Esophagus squamous epithelium (tissue), 5 donors: ENCODE measurements around the gene UBE2O. TPM values are rescaled to one million over a fixed set of nuclear protein-coding genes. Genes with fewer than 3 reads are reported as not detected.

Source experiments
- DNase-seq: peaks from one replicate; lab custom pipeline; 2025; lab: John Stamatoyannopoulos, UW
- H3K27ac ChIP-seq, 4 donors: fragments of 200-600 bp; sonication (generic); one replicate each; pipeline ENCODE4 v1.5.1; 2016 to 2019; ENCODE audit warnings: mild to moderate bottlenecking in 1 of 4
- H3K27me3 ChIP-seq, 4 donors: fragments of 200-600 bp; sonication (generic); 1 replicate in 3 of 4; 2 replicates in 1 of 4; pipeline versions ENCODE4 v1.5.1 to v1.6.0; 2017 to 2021; ENCODE audit warnings: antibody characterized with exemption in 1 of 4
- H3K36me3 ChIP-seq, 3 donors: fragments of 200-600 bp; sonication (generic); one replicate each; pipeline ENCODE4 v1.5.1; 2016 to 2019
- H3K4me1 ChIP-seq, 3 donors: fragments of 200-600 bp; sonication (generic); one replicate each; pipeline ENCODE4 v1.5.1; 2017 to 2019
- H3K4me3 ChIP-seq, 4 donors: fragments of 200-600 bp; sonication (generic); 1 replicate in 3 of 4; 2 replicates in 1 of 4; pipeline ENCODE4 v1.5.1; 2016 to 2019; ENCODE audit warnings: mild to moderate bottlenecking in 2 of 4, moderate library complexity in 1 of 4
- H3K9me3 ChIP-seq, 3 donors: fragments of 200-600 bp; sonication (generic); one replicate each; pipeline ENCODE4 v1.5.1; 2016 to 2019
- CTCF ChIP-seq, 6 experiments: fragments of 450-650 bp in 4 of 6; fragments of 200-600 bp in 2 of 6; sonication (generic) in 2 of 6; IDR thresholded peaks; one replicate each; pipeline ENCODE4 v1.5.1; 2016 to 2019; ENCODE audit warnings: antibody characterized with exemption in 6 of 6, mild to moderate bottlenecking in 4 of 6, moderate library complexity in 4 of 6
- POLR2A ChIP-seq, 4 donors: fragments of 450-650 bp; IDR thresholded peaks; one replicate each; pipeline ENCODE4 v1.6.1; 2017; ENCODE audit warnings: antibody characterized with exemption in 4 of 4, mild to moderate bottlenecking in 4 of 4, moderate library complexity in 3 of 4
- WGBS, 2 donors: methylation state at CpG; one replicate each; pipeline ENCODE4 v1.1.5; 2018; 5-methylcytosine and 5-hydroxymethylcytosine counted together
- intact Hi-C: fragments of 100-400 bp; cut with DNase I; formaldehyde crosslinking; loops from one replicate; pipeline ENCODE4 v1.15.0; 2022
- total RNA-seq, 4 donors: library from RNA; depleted of rRNA; stranded (reverse); fragments of >200 nt; gene quantifications; one replicate each; pipeline ENCODE4 v1.1.0, GENCODE V29; 2016
- donor health status: DM: yes; HTN: yes; CAD: no.

The UBE2O gene
- total RNA-seq, 4 donors from 2014 or later = 11.9 to 19.8 (median 16.3) TPM

DNA sequence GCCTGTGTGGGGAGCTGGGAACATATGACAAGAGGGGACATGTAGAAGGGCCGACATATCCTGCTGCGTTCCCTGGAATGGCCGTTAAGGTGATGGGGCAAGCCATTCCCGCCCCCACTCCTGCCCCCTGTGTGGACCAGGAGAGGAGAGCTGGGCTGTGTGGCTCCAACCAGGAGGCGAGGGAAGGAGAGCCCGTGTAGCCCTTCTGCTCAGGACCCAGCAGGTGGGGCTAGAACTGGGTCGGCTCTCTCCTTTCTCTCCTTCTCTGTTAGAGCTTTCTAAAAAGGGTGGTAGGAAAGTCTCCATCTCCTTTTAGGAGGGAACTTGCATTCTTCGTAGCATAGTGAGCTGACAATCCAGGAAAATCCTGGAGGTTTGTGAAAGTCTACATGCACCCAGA is 55.8 kb downstream of the UBE2O start:
- WGBS, 2 donors = 100% methylated on average over 3 of the region's 8 CpGs; no CpG with 5 or more reads in 1 of the 2 donors

DNA sequence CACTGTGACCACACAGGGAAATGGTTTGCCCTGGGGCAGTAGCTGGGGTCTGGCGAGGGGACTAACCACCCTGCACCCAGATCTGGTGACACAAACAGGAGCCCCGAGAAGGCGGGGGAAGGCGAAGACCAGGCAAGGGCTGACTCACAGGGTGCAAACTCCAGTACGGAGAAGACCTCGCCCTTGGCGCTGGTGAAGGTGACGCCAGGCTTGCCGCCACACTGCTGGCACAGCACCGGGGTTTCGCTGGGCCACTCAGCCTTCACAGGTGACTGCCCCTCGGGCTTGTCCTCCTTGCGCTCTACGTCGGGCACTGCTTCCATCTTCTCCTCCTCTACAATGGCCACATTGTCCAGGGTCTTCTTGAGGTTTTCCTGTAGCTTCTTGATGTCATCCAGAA is 57.0 kb downstream of the UBE2O start:
- TF ChIP-seq POLR2A (IDR thresholded peaks at IDR 0.05) = no peak
- no peak for TF ChIP-seq CTCF (IDR thresholded peaks at IDR 0.05)
- no peak for DNase-seq
- Histone ChIP-seq H3K27me3 (no peaks in the 10 kb centered on the region), H3K4me1 (peaks cover 0 to 6% (median 0%) of the 10 kb centered on the region in 3 donors), H3K36me3 (peaks cover 32 to 100% (median 41%) of the 10 kb centered on the region in 3 donors), H3K27ac (no peak overlapping the region), H3K4me3 (no peak overlapping the region), H3K9me3 (no peaks in the 10 kb centered on the region)
- intact Hi-C loops = loop anchor here (5.0 kb wide), 1 partner anchor 89 kb away; the partner anchor contains the start of gene QRICH2
- 76 to 92% methylated on average over 12 to 15 of the region's 15 CpGs for WGBS, 2 donors

More for the DNA sequence above, 55.8 kb downstream of the UBE2O start:
- H3K9me3 ChIP-seq = no peaks in the 10 kb centered on the region
- no peak overlapping the region for H3K4me3 ChIP-seq
- TF ChIP-seq POLR2A (IDR thresholded peaks at IDR 0.05) (no peak), CTCF (IDR thresholded peaks at IDR 0.05) (no peak)
- peaks cover 30 to 100% (median 42%) of the 10 kb centered on the region in 3 donors for H3K36me3 ChIP-seq
- no peak for DNase-seq
- peaks cover 0 to 6% (median 0%) of the 10 kb centered on the region in 3 donors for H3K4me1 ChIP-seq
- no peak overlapping the region for H3K27ac ChIP-seq
- no peaks in the 10 kb centered on the region for H3K27me3 ChIP-seq
- intact Hi-C loops = loop anchor here (5.0 kb wide), 1 partner anchor 90 kb away; the partner anchor contains the start of gene QRICH2

- peaks cover 0 to 10% (median 0%) of the 10 kb centered on the region in 3 donors for H3K4me1 ChIP-seq
- peaks cover 24 to 98% (median 26%) of the 10 kb centered on the region in 3 donors for H3K36me3 ChIP-seq
- no peaks in the 10 kb centered on the region for H3K9me3 ChIP-seq
- H3K27ac ChIP-seq = peak overlapping the region in 1 of 4 donors; percentile 5
- TF ChIP-seq POLR2A (IDR thresholded peaks at IDR 0.05) (no peak), CTCF (IDR thresholded peaks at IDR 0.05) (no peak)
- H3K4me3 ChIP-seq = no peak overlapping the region
- intact Hi-C loops = no loop called here
- DNase-seq = no peak
- 43 to 56% methylated on average over 8 to 9 of the region's 10 CpGs for WGBS, 2 donors
- H3K27me3 ChIP-seq = no peaks in the 10 kb centered on the region
Measured at GRCh38 chr17:76394166-76394565, 58.8 kb downstream of the UBE2O start.

DNA sequence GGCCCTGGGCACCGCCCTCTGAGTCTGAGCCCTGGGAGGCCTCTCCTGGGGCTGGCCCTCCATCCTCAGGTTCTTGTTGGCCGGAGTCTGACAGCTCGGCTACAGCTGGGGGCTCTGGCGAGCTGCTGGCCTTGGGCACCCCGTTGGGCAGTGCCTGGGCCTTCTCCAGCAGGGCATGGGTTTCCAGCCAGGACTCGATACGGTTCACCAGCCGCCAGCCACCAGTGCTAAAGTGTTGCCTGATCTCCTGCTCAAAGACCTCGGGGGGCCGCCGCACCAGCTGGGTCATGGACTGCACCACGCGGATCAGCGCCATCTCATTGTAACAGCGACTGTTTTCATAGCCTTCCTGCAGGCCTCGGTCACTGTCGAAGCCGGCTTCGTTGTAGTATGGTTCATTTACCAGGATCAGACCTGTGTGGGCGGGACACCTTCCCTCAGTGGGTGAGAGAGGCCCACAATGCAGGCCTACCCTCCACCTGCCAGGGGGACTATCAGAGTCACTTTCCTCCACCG is 61.7 kb downstream of the UBE2O start:
- TF ChIP-seq CTCF (IDR thresholded peaks at IDR 0.05) (no peak), POLR2A (IDR thresholded peaks at IDR 0.05) (no peak)
- Histone ChIP-seq H3K27ac (no peak overlapping the region), H3K36me3 (peaks cover 6 to 89% (median 8%) of the 10 kb centered on the region in 3 donors), H3K9me3 (no peaks in the 10 kb centered on the region), H3K4me1 (peaks cover under 1 to 16% (median 3%) of the 10 kb centered on the region in 3 donors), H3K4me3 (no peak overlapping the region), H3K27me3 (no peaks in the 10 kb centered on the region)
- WGBS, 2 donors = 82 to 96% methylated on average over 2 to 5 of the region's 21 CpGs
- intact Hi-C loops = no loop called here
- DNase-seq = no peak

- TF ChIP-seq CTCF (IDR thresholded peaks at IDR 0.05) = no peak
- TF ChIP-seq POLR2A (IDR thresholded peaks at IDR 0.05) = no peak
- H3K36me3 ChIP-seq = peaks cover 4 to 76% (median 6%) of the 10 kb centered on the region in 3 donors
- intact Hi-C loops = no loop called here
- H3K27me3 ChIP-seq = peaks cover 0 to 7% (median 0%) of the 10 kb centered on the region in 4 donors
- peaks cover 12 to 28% (median 15%) of the 10 kb centered on the region in 3 donors for H3K4me1 ChIP-seq
- WGBS, 2 donors = 72 to 75% methylated on average over 2 to 10 of the region's 11 CpGs
- H3K4me3 ChIP-seq = no peak overlapping the region
- H3K27ac ChIP-seq = no peak overlapping the region
- DNase-seq = no peak
- H3K9me3 ChIP-seq = no peaks in the 10 kb centered on the region
Measured at GRCh38 chr17:76390003-76390421, 62.9 kb downstream of the UBE2O start.
